HCT116 (cell line): ENCODE results near the gene LFNG. TPM values are rescaled to one million over a fixed set of nuclear protein-coding genes. Genes with fewer than 3 reads are reported as not detected.

Source experiments
- ATAC-seq: fragments of 200-7000 bp; cut with Tn5 transposase; 2 replicates; pipeline ENCODE4 v1.9.1; 2020; ENCODE audit warnings: mild to moderate bottlenecking, moderate library complexity
- BruUV-seq: library from RNA; stranded (reverse); fragments of 400-500 nt; replicated peaks from 2 replicates; lab custom pipeline; 2021; lab: Mats Ljungman, UMichigan
- CTCF ChIA-PET: fragments of 300-600 bp; sonication (Branson Sonifier 250); formaldehyde crosslinking; loops from one replicate; lab custom pipeline; 2021; ENCODE audit warnings: antibody characterized with exemption; lab: Charles Lee
- POLR2A ChIA-PET: fragments of 300-600, 350-600 bp; sonication (Branson Sonifier 250); formaldehyde crosslinking; loops from one replicate; lab custom pipeline; 2021; ENCODE audit warnings: antibody characterized with exemption; lab: Charles Lee
- RAD21 ChIA-PET, 2 experiments: fragments of 300-600 bp; sonication (Branson Sonifier 250); formaldehyde crosslinking; loops; one replicate each; lab custom pipeline; 2023; ENCODE audit warnings: low total read pairs in 2 of 2; ENCODE audit not compliant: uncharacterized antibody in 2 of 2, unreplicated experiment in 2 of 2, low non-redundant PET in 1 of 2; lab: Charles Lee
- DNase-seq: peaks from one replicate; pipeline ENCODE4 v3.0.0-alpha.2; 2010; ENCODE audit warnings: low read depth, low spot score
- H2AFZ ChIP-seq: fragments of 200-600 bp; shearing (Covaris generic), sonication (generic); 2 replicates; pipeline ENCODE4 v1.6.1; 2017; ENCODE audit warnings: low read depth, mixed run types, mixed read lengths, antibody characterized with exemption, low read length; ENCODE audit not compliant: poor library complexity, severe bottlenecking
- H3K27ac ChIP-seq: 2 replicates; pipeline ENCODE4 v1.5.1; 2012; ENCODE audit warnings: low read depth, low read length
- H3K27me3 ChIP-seq: fragments of 200-600 bp; sonication (generic); 2 replicates; pipeline ENCODE4 v1.6.1; 2016; ENCODE audit warnings: mixed run types, low read length, mixed read lengths; ENCODE audit not compliant: insufficient read depth
- H3K36me3 ChIP-seq, 2 experiments: fragments of 200-500 bp in 1 of 2; fragments of 200-600 bp in 1 of 2; sonication (Bioruptor generic) in 1 of 2; sonication (generic) in 1 of 2; 2 replicates each; pipeline versions ENCODE4 v1.5.1 to v1.6.1; 2014 to 2016; ENCODE audit warnings: low read length in 2 of 2, inconsistent platforms in 1 of 2, mixed read lengths in 1 of 2, mixed run types in 1 of 2; ENCODE audit not compliant: insufficient read depth in 2 of 2, control insufficient read depth in 1 of 2
- H3K4me1 ChIP-seq, 2 experiments: fragments of 200-600 bp in 1 of 2; sonication (generic) in 1 of 2; 2 replicates each; pipeline versions ENCODE4 v1.5.1 to v1.6.1; 2012 to 2017; ENCODE audit warnings: low read length in 2 of 2, inconsistent platforms in 1 of 2, mild to moderate bottlenecking in 1 of 2, mixed read lengths in 1 of 2, mixed run types in 1 of 2, moderate library complexity in 1 of 2; ENCODE audit not compliant: insufficient read depth in 2 of 2, control insufficient read depth in 1 of 2
- H3K4me2 ChIP-seq: fragments of 200-600 bp; sonication (generic); 2 replicates; pipeline ENCODE4 v1.6.1; 2017; ENCODE audit warnings: mixed run types, low read length, mixed read lengths
- H3K4me3 ChIP-seq, 2 experiments: fragments of 200-600 bp in 1 of 2; sonication (generic) in 1 of 2; replicated peaks in 1 of 2; 2 replicates each; pipeline ENCODE4 v1.5.1; 2011 to 2016; ENCODE audit warnings: low read length in 2 of 2, control low read depth in 1 of 2, low read depth in 1 of 2, mild to moderate bottlenecking in 1 of 2, mixed read lengths in 1 of 2, mixed run types in 1 of 2
- H3K79me2 ChIP-seq: fragments of 200-600 bp; sonication (generic); 2 replicates; pipeline ENCODE4 v1.6.1; 2017; ENCODE audit warnings: mild to moderate bottlenecking, mixed run types, low read length, moderate library complexity, mixed read lengths; ENCODE audit not compliant: insufficient read depth
- H3K9ac ChIP-seq: fragments of 200-600 bp; sonication (generic); 2 replicates; pipeline ENCODE4 v1.6.1; 2016; ENCODE audit warnings: low read length, mixed read lengths
- H3K9me2 ChIP-seq: fragments of 200-600 bp; sonication (generic), shearing (Covaris generic); 2 replicates; pipeline ENCODE4 v1.6.1; 2017; ENCODE audit warnings: mixed run types, mild to moderate bottlenecking, moderate library complexity; ENCODE audit not compliant: insufficient read depth
- H3K9me3 ChIP-seq, 2 experiments: fragments of 200-500 bp in 1 of 2; fragments of 200-600 bp in 1 of 2; sonication (Bioruptor generic) in 1 of 2; sonication (generic) in 1 of 2; 2 replicates each; pipeline ENCODE4 v1.6.1; 2014 to 2017; ENCODE audit warnings: low read length in 2 of 2, mixed read lengths in 2 of 2, inconsistent platforms in 1 of 2, low read depth in 1 of 2, mild to moderate bottlenecking in 1 of 2, mixed run types in 1 of 2, moderate library complexity in 1 of 2; ENCODE audit not compliant: control insufficient read depth in 1 of 2, insufficient read depth in 1 of 2
- H4K20me1 ChIP-seq: fragments of 200-600 bp; sonication (generic), shearing (Covaris generic); 2 replicates; pipeline ENCODE4 v1.6.1; 2017; ENCODE audit warnings: mixed run types, mild to moderate bottlenecking, moderate library complexity; ENCODE audit not compliant: insufficient read depth
- CBX3 ChIP-seq: IDR thresholded peaks from 2 replicates; pipeline ENCODE4 v1.6.1; 2012; ENCODE audit warnings: low read depth
- CEBPB ChIP-seq: IDR thresholded peaks from 2 replicates; pipeline ENCODE4 v1.6.1; 2012; ENCODE audit warnings: low read depth
- CTCF ChIP-seq, 3 experiments: fragments of 200-600 bp in 1 of 3; sonication (generic) in 1 of 3; IDR thresholded peaks in 2 of 3; conservative IDR thresholded peaks in 1 of 3; 2 replicates each; pipeline ENCODE4 v1.5.1; 2012 to 2017; ENCODE audit warnings: low read depth in 2 of 3, low read length in 2 of 3, antibody characterized with exemption in 1 of 3, borderline replicate concordance in 1 of 3, control low read depth in 1 of 3, mild to moderate bottlenecking in 1 of 3, mixed read lengths in 1 of 3, mixed run types in 1 of 3, moderate library complexity in 1 of 3; ENCODE audit not compliant: insufficient read depth in 1 of 3
- EGR1 ChIP-seq: IDR thresholded peaks from 2 replicates; pipeline ENCODE4 v1.6.1; 2012; ENCODE audit warnings: low read depth
- EZH2 ChIP-seq: fragments of 200-600 bp; sonication (generic); IDR thresholded peaks from 2 replicates; pipeline ENCODE4 v1.6.1; 2017; ENCODE audit warnings: antibody characterized with exemption, mixed run types
- EZH2phosphoT487 ChIP-seq: fragments of 200-600 bp; IDR thresholded peaks from 2 replicates; pipeline ENCODE4 v1.6.1; 2018; ENCODE audit warnings: antibody characterized with exemption, borderline replicate concordance
- JUND ChIP-seq: IDR thresholded peaks from 2 replicates; pipeline ENCODE4 v1.6.1; 2012
- POLR2A ChIP-seq: IDR thresholded peaks from 2 replicates; pipeline ENCODE4 v1.7.0; 2011; ENCODE audit warnings: borderline replicate concordance; ENCODE audit not compliant: insufficient read depth, insufficient read length; ENCODE audit errors: extremely low read depth
- REST ChIP-seq: IDR thresholded peaks from 2 replicates; pipeline ENCODE4 v1.6.1; 2012; ENCODE audit warnings: low read depth
- TCF7L2 ChIP-seq: IDR thresholded peaks from 2 replicates; pipeline ENCODE4 v1.7.0; 2011; ENCODE audit warnings: borderline replicate concordance, inconsistent platforms; ENCODE audit not compliant: insufficient read depth, insufficient read length; ENCODE audit errors: extremely low read depth
- YY1 ChIP-seq: IDR thresholded peaks from 2 replicates; pipeline ENCODE4 v1.6.1; 2011; ENCODE audit warnings: low read length, low read depth, moderate library complexity, mild to moderate bottlenecking; ENCODE audit not compliant: insufficient replicate concordance; ENCODE audit errors: extremely low read depth
- ZBTB33 ChIP-seq: IDR thresholded peaks from 2 replicates; pipeline ENCODE4 v1.6.1; 2011; ENCODE audit warnings: mild to moderate bottlenecking, low read length, moderate library complexity; ENCODE audit not compliant: insufficient replicate concordance; ENCODE audit errors: extremely low read depth
- ZNF274 ChIP-seq: fragments of 200-500 bp; sonication (Bioruptor generic); IDR thresholded peaks from 2 replicates; pipeline ENCODE4 v1.6.1; 2014; ENCODE audit warnings: mild to moderate bottlenecking, low read depth, low read length, inconsistent platforms
- intact Hi-C: fragments of 100-400 bp; cut with micrococcal nuclease; formaldehyde crosslinking; loops from 2 replicates; pipeline ENCODE4 v1.10.0; 2022
- total RNA-seq: library from RNA; stranded (reverse); gene quantifications from one replicate; pipeline ENCODE4 v1.2.1, GENCODE V29; 2021; ENCODE audit not compliant: unreplicated experiment

Gene LFNG
- total RNA-seq, 1 experiment from 2014 or later = 14.3 TPM

- Histone ChIP-seq H3K27me3 (no peaks in the 10 kb centered on the region), H3K27ac (no peak overlapping the region), H2AFZ (no peak overlapping the region), H3K9me2 (no peaks in the 10 kb centered on the region), H3K9ac (no peak overlapping the region), H3K9me3 (no peaks in the 10 kb centered on the region), H3K36me3 (peaks cover 15 to 21% of the 10 kb centered on the region in 2 experiments; a peak in 3 of 4 replicates), H4K20me1 (no peaks in the 10 kb centered on the region), H3K4me3 (no peak overlapping the region), H3K4me2 (no peak overlapping the region), H3K4me1 (no peaks in the 10 kb centered on the region)
- RAD21 ChIA-PET = interaction anchor here in 1 of 2 experiments (0.6 kb wide), 1 partner anchor 858 kb away, joined by 4 read pairs; no protein-coding TSS in a partner anchor
- no TSS peak for BruUV-seq
- no peak for ATAC-seq
- intact Hi-C loops = no loop called here
- TF ChIP-seq JUND (no peak), EGR1 (no peak), REST (no peak), TCF7L2 (no peak), EZH2 (no peak), CTCF (IDR thresholded peaks at IDR 0.05 in 2 of 3, conservative IDR thresholded peaks at IDR 0.05 in 1 of 3; ENCODE audit: borderline replicate concordance in 1 of 3, insufficient read depth in 1 of 3, low read depth in 2 of 3, low read length in 2 of 3) (no peak), CBX3 (no peak), POLR2A (no peak), EZH2phosphoT487 (no peak), ZNF274 (no peak), CEBPB (no peak), ZBTB33 (no peak), YY1 (no peak)
- TF ChIP-seq, all 23 proteins: peak for 0
- POLR2A ChIA-PET = no interaction called here
- DNase-seq = no peak
- H3K79me2 ChIP-seq = no peaks in the 10 kb centered on the region
- CTCF ChIA-PET = no interaction called here
Measured at GRCh38 chr7:2541291-2542010, 21.9 kb downstream of the LFNG start.
